ENCODE results near the gene CHRNA1.
"Not testable (repeated sequence)": the region's sequence is repeated elsewhere in the genome, so short reads cannot be mapped to it uniquely, and the experiment has no call there.

The CHRNA1 gene

GRCh38 chr2:174729797-174730697 is 34.2 kb downstream of the CHRNA1 start:
- TF ChIP-seq ZNF274 (IDR thresholded peaks at IDR 0.05; ENCODE audit: low read depth, low read length) = no peak
- H3K4me3 ChIP-seq (ENCODE audit: low read length) = no peak overlapping the region

- no peak for TF ChIP-seq ZNF274 (IDR thresholded peaks at IDR 0.05; ENCODE audit: low read depth, low read length)
- H3K4me3 ChIP-seq (ENCODE audit: low read length) = no peak overlapping the region
These were observed 36.2 kb downstream of the CHRNA1 start for GRCh38 chr2:174728096-174728495.

- no peak overlapping the region for H3K4me3 ChIP-seq (ENCODE audit: low read length)
- no peak for TF ChIP-seq ZNF274 (IDR thresholded peaks at IDR 0.05; ENCODE audit: low read depth, low read length)
These were observed 38.1 kb downstream of the CHRNA1 start for GRCh38 chr2:174726212-174726611.

- H3K4me3 ChIP-seq (ENCODE audit: low read length) = no peak overlapping the region
- TF ChIP-seq ZNF274 (IDR thresholded peaks at IDR 0.05; ENCODE audit: low read depth, low read length) = no peak
These were observed 41.2 kb downstream of the CHRNA1 start for GRCh38 chr2:174722942-174723592.

- no peak overlapping the region for H3K4me3 ChIP-seq (ENCODE audit: low read length)
- no peak for TF ChIP-seq ZNF274 (IDR thresholded peaks at IDR 0.05; ENCODE audit: low read depth, low read length)
These were observed 45.3 kb downstream of the CHRNA1 start for GRCh38 chr2:174719016-174719415.

GRCh38 chr2:174718591-174718990 is 45.7 kb downstream of the CHRNA1 start:
- no peak overlapping the region for H3K4me3 ChIP-seq (ENCODE audit: low read length)
- TF ChIP-seq ZNF274 (IDR thresholded peaks at IDR 0.05; ENCODE audit: low read depth, low read length) = no peak

GRCh38 chr2:174717916-174718315 is 46.4 kb downstream of the CHRNA1 start:
- H3K4me3 ChIP-seq (ENCODE audit: low read length) = no peak overlapping the region
- no peak for TF ChIP-seq ZNF274 (IDR thresholded peaks at IDR 0.05; ENCODE audit: low read depth, low read length)

- no peak for TF ChIP-seq ZNF274 (IDR thresholded peaks at IDR 0.05; ENCODE audit: low read depth, low read length)
- H3K4me3 ChIP-seq (ENCODE audit: low read length) = no peak overlapping the region
These were observed 47.0 kb downstream of the CHRNA1 start for GRCh38 chr2:174717273-174717672.

GRCh38 chr2:174716785-174717184 is 47.5 kb downstream of the CHRNA1 start:
- TF ChIP-seq ZNF274 (IDR thresholded peaks at IDR 0.05; ENCODE audit: low read depth, low read length) = no peak
- no peak overlapping the region for H3K4me3 ChIP-seq (ENCODE audit: low read length)

- no peak for TF ChIP-seq ZNF274 (IDR thresholded peaks at IDR 0.05; ENCODE audit: low read depth, low read length)
- H3K4me3 ChIP-seq (ENCODE audit: low read length) = no peak overlapping the region
These were observed 50.6 kb downstream of the CHRNA1 start for GRCh38 chr2:174713686-174714085.

- no peak for TF ChIP-seq ZNF274 (IDR thresholded peaks at IDR 0.05; ENCODE audit: low read depth, low read length)
- H3K4me3 ChIP-seq (ENCODE audit: low read length) = no peak overlapping the region
These were observed 53.1 kb downstream of the CHRNA1 start for GRCh38 chr2:174711206-174711605.

- not testable (repeated sequence) for H3K4me3 ChIP-seq (ENCODE audit: low read length)
These were observed 54.8 kb downstream of the CHRNA1 start for GRCh38 chr2:174709416-174710004.

- TF ChIP-seq ZNF274 (IDR thresholded peaks at IDR 0.05; ENCODE audit: low read depth, low read length) = no peak
These were observed 55.6 kb downstream of the CHRNA1 start for GRCh38 chr2:174708713-174709112.

GRCh38 chr2:174705321-174705720 is 59.0 kb downstream of the CHRNA1 start:
- no peak overlapping the region for H3K4me3 ChIP-seq (ENCODE audit: low read length)
- TF ChIP-seq ZNF274 (IDR thresholded peaks at IDR 0.05; ENCODE audit: low read depth, low read length) = no peak

More at GRCh38 chr2:174708713-174709112, 55.6 kb downstream of the CHRNA1 start:
- no peak overlapping the region for H3K4me3 ChIP-seq (ENCODE audit: low read length)

- H3K4me3 ChIP-seq (ENCODE audit: low read length) = no peak overlapping the region
- TF ChIP-seq ZNF274 (IDR thresholded peaks at IDR 0.05; ENCODE audit: low read depth, low read length) = no peak
These were observed 59.6 kb downstream of the CHRNA1 start for GRCh38 chr2:174704642-174705041.

All from GM08714 (cell line).